HG03060 (cell line): ENCODE measurements around the gene SNRPD3.
"Not testable (repeated sequence)": the region's sequence is repeated elsewhere in the genome, so short reads cannot be mapped to it uniquely, and the experiment has no call there.

Experiments used
- ATAC-seq: cut with Tn5 transposase; IDR thresholded peaks from one replicate; pipeline ENCODE4 v1.9.1; 2021; ENCODE audit warnings: low read depth, moderate number of reproducible peaks; ENCODE audit not compliant: unreplicated experiment

SNRPD3 gene

DNA sequence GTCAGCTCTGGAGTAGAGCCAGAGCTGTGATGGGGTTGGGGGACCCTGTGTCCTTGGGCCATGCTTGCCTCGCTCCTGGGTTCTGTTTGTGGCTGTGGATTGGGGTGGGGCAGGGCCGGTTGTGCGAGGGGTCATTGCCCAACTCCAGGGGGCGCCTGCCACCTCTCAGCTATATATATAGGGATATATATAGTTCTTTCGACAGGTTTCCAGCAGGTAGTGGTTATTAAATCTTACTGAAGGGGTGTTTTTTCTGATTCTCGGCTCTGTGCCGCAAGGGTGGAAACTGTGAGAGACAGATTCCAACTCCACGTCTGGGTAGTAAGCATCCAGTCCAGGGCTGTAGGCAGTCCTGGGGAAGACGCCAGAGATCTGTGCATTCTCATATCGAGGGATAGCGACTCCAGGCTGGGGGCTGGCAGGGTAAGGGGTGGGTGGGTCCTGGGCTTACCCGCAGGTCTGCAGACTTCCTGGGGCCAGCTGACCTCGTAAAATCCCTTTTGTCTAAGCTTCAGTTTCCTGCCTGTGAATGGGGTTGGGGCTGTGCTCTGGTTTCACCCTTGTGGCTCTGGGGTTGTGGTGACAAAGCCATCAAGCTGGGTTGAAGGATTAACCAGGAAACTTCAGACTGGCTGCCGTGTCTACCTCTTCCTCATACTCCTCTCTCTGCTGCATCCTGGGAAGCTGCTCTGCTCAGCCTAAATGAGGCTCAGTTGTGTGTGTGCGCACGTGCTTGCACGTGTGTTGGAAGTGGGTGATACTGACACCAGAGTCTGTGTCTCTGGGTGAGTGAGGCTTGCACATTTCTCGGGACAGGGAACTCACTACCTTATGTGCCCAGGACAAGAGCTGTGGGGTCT, 48.2 kb downstream of the SNRPD3 start:
- not testable (repeated sequence) for ATAC-seq

DNA sequence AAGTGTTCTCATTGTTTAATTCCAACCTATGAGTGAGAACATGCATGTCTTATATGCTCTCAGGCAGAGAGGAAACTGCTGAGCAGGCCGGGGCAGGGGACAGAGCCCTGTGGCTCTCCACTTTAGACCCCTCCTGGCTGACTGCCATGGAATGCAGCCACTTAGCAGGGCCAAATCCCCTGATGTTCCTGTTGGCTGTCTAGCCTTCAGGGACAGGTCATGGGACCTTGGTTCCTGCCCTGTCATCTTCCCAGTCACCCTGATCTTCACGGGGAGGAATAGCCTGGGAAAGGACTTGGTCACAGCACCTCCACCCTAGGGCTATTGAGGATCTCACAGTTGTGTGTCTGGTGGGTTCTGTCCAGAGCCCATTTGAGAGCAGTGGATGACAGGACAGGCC, 50.5 kb downstream of the SNRPD3 start:
- ATAC-seq: not testable (repeated sequence)

DNA sequence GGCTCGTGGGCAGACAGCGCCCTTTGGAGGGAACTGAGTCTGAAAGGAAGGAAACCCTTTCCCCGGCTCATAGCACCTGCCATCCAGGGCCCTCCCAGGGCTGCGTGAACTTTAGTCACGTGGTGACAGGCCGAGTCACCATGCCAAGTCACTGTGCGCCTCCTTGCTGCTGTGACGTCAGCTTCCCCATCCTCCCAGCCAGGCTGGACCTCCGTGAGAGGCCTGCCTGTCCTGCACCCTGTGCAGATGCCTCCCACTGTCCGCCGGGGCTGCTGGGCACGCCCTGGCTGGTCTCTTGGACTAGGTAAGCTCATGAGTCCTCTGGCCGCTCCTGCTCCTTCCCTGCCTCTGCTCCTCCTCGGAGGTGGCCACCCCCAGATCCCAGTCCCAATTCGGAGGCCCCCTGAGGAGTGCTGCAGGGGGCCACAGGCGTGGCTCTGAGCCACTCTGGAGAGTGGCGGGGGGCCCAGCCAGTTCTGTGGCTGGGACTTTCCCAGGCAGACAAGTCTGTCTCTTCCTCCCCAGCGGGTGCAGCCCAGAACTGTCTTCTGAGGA, 51.7 kb downstream of the SNRPD3 start:
- not testable (repeated sequence) for ATAC-seq

DNA sequence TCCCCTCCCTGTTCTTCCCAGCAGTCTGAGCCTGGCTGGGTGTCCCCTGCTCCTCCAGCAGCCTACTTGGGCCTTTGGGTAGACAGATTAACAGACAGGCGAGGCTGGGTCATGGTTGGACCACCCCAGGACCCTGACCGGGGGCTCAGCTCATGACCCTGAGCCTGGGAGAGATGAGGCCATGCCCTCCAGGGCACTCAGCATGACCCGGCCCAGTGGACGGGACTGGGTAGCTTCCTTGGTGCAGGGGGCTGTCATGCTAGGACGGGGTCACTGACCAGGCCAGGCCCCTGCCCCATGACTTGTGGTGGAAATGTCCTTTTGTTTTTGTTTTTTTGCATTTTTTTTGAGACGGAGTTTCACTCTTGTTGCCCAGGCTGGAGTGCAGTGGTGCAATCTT, 52.5 kb downstream of the SNRPD3 start:
- ATAC-seq: not testable (repeated sequence)

DNA sequence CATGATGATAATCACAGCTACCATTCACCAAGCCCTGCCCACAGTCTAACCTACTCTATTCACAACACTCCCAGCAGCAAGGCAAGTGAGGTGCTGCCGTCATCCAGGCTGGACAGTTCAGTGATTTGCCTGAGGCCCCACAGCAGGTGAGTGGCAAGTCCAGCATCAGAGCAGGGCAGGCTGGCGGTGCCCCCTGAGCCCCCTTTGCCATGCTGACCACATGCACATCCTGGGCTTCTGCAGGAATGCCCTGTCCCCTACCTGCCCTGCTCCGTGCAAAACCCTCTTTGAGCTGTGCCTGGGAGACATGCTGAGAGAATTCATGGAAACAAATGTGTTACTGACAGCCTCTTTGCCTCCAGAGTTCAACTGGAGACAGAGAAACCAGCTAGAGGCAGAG, 54.1 kb downstream of the SNRPD3 start:
- ATAC-seq: not testable (repeated sequence)

DNA sequence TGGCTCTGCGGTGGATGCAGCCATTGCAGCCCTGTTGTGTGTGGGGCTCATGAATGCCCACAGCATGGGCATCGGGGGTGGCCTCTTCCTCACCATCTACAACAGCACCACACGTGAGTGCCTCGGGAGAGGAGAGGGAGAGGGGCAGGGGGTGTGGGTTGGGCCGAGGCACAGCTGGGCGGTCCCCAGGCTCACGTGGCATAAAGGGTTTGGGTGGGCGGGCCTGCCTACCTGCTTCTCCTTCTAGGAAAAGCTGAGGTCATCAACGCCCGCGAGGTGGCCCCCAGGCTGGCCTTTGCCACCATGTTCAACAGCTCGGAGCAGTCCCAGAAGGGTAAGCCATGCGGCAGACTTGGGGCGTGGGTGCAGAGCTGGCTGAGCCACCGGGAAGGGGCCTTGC, 59.0 kb downstream of the SNRPD3 start:
- ATAC-seq: not testable (repeated sequence)

DNA sequence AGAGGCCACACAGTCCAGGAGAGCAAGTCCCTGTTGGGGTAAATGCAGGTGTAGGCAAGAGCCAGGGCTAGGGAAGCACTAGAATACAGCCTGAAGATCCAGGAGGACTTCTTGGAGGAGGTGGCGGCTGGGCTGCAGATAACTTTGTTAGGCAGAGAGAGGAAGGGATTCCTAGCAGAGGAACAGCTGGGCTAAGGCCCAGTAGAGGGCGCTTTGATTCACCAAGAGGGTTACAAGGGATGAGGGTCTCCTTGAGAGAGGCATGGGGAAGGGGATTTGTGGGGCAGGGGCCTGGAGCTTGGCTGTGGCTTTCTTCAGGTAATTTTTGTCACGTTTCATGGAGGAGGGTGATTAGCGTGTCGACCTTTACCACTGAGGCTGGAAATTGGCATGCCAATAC, 65.4 kb downstream of the SNRPD3 start:
- not testable (repeated sequence) for ATAC-seq

DNA sequence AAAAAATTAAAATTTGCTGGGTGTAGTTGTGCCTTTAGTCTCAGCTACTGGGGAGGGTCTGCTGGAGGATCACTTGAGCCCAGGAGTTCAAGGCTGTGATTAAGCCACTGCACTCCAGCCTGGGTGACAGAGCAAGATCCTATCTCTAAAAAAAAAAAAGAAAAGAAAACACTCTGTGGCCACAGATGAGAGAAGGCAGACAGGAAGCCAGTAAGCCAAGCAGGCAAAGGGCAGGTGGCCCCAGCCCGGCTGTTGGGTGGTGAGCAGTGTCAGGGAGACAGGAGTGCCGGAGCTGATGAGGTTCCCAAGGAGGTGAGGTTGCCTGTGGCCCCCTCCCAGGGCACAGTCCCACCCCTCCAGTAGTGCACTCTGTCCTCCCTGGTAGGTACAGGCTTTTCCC, 66.8 kb downstream of the SNRPD3 start:
- not testable (repeated sequence) for ATAC-seq
